GM18861 (cell line): ENCODE results near the gene MED17.
"Not testable (repeated sequence)": the region's sequence is repeated elsewhere in the genome, so short reads cannot be mapped to it uniquely, and the experiment has no call there.

ENCODE experiments used
- ATAC-seq: cut with Tn5 transposase; IDR thresholded peaks from one replicate; pipeline ENCODE4 v1.9.1; 2021; ENCODE audit not compliant: unreplicated experiment

The MED17 gene, protein sequence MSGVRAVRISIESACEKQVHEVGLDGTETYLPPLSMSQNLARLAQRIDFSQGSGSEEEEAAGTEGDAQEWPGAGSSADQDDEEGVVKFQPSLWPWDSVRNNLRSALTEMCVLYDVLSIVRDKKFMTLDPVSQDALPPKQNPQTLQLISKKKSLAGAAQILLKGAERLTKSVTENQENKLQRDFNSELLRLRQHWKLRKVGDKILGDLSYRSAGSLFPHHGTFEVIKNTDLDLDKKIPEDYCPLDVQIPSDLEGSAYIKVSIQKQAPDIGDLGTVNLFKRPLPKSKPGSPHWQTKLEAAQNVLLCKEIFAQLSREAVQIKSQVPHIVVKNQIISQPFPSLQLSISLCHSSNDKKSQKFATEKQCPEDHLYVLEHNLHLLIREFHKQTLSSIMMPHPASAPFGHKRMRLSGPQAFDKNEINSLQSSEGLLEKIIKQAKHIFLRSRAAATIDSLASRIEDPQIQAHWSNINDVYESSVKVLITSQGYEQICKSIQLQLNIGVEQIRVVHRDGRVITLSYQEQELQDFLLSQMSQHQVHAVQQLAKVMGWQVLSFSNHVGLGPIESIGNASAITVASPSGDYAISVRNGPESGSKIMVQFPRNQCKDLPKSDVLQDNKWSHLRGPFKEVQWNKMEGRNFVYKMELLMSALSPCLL

DNA sequence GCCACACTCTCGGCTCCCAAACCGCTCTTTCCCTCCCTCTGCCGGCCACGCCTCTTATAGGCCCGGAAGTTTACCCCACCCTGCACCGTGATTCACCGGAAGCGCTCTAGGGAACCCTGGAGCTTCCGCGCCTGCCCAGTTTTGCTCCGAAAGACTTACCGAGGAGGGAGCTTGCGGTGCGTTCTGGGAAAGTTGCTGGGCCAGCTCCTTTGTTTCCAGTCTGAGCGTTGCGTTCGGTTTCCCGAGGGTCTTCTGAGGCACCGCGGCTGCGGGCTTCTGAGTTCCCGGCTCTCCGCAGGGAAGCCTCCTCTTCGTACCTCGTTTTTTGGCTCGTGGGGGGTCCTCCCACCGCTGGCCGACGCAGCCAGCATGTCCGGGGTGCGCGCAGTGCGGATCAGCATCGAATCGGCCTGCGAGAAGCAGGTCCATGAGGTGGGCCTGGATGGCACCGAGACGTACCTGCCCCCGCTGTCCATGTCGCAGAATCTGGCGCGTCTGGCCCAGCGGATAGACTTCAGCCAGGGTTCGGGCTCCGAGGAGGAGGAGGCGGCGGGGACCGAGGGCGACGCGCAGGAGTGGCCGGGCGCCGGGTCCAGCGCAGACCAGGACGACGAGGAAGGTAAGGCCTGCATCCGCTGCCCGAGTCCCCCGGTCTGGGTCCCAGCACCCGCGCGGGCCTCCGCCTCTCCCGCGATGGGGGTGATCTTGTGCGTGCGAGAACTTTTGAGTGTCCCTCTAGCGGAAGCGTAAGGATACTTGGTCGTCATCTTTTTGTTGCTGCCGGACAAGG, at the start of gene MED17:
TSS of gene MED17 (plus strand) at position 138 of the 790 bp plus-strand sequence. CDS start at position 370, 232 bp downstream.
- peak; percentile 91 for ATAC-seq

DNA sequence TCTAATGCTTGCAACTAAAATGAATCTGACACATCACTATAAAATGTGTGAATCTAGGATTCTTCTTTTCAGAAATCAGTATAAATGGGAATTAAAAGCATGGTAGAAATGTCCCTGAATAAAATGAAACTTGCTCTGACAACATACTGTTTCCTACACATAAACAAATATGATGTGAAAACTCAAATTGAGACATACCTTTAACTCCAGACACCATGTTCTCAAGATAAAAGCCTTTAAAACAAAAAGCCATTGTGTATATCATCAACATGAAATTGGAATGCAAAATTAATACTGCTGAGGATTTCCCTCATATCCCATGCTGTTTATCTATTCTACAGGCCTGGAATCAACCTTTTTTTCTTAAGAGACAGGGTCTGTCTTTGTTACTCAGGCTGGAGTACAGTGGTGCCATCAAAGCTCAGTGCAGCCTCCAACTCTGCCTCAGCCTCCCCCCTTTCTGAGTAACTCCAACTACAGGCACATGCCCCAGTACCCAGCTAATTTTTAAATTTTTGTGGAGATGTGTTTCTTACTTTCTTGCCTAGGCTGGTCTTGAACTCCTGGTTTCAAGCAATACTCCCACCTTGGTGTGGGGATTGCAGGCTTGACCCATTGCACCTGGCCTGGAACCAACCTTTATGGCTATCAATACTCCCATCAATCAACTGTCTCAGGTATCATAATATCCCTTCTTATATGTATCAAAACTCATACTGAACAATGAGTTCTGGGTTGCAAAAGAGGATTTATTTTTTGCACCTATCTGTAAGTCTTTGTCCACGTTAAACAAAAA, 49.5 kb upstream of the MED17 start:
- no peak for ATAC-seq

DNA sequence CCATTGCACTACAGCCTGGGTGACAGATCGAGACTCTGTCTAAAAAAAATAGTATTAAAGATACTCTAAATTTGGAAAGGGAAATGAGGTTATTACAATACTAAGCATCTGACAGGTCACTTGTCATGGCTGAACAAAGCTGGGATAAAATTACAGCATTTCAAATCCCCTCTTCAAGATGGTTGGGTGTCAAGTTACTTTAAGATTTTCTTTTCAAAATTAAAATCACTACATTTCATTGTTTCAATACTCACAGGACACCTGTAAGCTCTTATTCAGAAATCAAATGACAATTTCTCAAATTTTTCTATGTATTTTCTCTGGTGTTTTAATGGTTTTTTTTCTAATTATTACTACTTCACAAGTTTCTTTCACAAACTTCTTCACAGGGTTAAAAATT, 48.5 kb upstream of the MED17 start:
- ATAC-seq, result no peak

DNA sequence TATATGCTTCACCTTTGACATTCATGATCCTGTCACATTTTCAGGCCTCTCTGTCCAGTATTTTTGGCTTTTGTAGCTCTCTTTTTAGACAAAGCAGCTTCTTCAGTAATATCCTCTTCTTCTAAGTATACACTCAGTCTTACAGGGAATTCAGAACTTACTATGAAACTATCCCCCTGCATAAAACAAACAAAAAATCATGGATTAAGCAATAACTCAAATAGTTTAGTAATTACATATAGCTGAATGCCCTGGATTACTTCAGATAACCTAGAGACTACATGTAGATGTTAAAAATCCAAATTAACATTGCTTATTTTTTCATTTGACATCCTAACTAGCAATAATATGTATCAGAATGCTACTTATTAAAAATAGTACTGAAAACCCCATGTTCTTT, 48.0 kb upstream of the MED17 start:
- no peak for ATAC-seq

DNA sequence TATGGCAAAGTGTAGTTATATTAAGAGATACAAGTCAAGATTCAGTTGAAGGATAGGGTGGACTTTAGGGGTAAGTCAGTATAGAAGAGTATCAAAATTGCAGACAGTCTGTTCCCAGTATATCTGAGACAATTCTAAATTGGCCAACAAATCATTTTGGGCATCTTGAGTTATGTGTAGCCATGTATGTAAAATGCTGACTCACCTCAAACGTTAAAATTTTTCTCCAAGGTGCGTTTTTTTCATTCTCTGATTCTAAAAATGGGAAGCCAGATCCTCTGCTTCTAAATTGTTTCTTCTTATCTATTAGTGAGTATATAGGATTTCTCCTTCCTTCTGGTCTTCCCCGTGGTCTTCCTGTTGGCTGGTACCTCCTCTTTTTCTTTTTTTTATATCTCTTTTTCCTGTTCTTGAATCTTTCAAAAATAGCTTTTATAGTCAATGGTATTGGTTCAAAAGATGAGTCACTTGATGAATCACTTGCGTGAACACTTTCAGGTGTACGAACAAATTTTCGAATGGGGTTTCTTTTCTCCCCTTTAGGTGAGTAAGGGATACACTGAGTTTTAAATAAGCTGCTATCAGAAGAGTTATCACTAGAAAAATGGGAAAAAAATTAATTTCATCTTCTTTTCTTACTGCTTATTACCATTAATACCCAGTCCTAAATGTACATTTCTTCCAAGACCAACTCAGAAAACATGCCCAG, 46.0 kb upstream of the MED17 start:
- no peak for ATAC-seq

DNA sequence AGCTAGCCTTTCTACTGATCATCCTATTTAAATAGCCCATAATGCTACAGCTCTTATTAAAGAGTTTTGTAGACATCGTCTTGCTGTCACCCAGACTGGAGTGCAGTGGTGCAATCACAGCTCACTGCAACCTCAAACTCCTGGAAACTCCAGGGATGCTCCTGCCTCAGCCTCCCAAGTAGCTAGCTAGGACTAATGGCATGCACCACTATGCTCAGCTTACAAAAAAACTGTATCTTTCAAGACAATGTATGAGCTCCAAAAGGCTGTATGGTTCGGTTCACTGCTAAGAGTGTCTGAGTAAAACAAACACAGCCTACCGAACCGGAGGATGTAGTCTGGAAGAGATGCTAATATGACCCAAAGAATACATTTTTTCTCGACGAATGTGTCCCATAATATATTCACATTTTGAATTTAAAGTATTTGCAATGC, 45.4 kb upstream of the MED17 start:
- no peak for ATAC-seq

DNA sequence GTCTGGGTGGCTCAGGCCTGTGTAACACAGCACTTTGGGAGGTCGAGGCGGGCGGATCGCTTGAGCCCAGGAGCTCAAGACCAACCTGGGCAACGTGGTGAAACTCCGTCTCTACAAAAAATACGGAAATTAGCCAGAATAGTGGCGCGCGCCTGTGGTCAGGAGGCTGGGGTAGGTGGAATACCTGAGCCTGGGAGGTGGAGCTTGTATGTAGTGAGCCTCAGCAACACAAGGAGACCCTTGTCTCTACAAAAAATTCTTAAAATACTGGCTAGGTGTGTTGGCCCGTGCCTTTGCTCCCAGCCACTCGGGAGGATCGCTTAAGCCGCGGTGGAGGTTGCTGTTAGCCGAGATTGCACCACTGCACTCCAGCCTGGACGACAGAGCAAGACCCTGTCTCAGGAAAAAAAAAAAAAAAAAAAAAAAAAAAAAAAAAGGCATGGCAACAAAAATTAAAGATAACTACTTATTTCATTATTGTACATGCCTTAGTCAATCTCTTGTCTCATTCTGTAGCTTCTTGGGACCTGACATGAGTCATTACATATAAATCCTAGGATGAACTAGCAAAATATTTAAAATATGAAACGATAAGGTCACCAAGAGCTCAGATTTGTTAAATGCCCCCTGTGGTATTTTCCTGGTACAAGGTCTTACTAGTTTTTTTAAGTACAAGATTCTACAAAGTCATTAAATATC, 43.9 kb upstream of the MED17 start:
- ATAC-seq, result no peak

DNA sequence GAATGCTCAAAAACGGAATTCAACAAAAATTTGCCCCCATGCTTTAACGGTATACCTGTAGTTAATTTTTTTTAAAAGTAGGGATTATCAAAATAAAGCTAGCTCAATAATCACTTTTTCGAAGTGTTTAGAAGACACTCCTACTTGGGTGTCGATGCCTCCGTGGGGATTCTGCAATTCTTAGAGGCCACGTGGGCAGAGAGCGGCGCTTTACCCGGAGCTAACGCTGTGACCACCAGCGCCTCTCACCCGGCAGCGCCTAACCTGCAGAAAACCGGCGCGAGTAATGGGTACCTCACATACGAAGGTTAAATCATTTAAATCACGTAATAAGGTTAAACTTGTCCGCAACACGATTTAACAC, 43.4 kb upstream of the MED17 start:
- ATAC-seq, result peak; percentile 23

DNA sequence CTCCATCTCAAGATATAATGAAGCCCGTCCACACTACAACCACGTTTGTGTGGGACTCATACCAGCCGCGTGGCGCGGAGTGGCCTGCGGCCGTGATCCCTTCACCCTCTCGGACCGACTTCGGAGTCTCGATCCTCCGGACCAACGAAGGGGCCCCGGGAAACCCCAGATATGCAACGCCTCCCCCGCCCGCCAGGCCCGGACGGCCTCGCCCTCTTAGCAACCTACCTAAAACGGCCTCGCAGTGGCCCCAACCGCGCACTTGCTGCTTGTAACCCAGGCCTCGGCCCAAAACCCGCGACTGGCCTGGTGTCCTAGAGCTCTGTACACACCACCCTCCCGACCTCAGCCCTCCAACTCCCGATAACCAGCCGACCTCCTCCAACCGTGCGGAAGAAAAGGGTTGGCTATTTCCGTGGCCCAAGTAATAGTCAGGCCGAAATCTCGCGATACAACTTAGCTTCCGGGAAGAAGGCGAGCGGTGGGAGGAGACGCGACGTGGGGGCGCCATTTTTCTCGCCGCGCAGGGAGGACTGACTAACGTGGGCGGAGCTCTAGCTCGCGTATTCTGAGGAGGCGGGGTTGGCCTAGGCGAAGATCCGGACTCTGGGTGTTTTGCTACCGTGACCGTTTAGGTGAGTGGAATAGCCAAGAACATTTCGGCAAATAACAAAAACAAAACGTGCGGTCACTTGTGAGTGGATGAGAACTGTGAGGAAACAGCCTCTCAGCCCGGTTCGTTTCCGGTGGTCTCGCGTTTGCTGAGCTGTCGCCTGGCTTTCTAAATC, 42.8 kb upstream of the MED17 start, which contains the start of the genes C11orf54 and TAF1D:
TSS of gene C11orf54 (plus strand) at position 579 of the 788 bp plus-strand sequence. CDS start 5,722 bp downstream, outside the sequence.
TSS of gene TAF1D (minus strand) at position 402 of the 788 bp plus-strand sequence. CDS start 2,191 bp downstream, outside the sequence.
- peak; percentile 70 for ATAC-seq

DNA sequence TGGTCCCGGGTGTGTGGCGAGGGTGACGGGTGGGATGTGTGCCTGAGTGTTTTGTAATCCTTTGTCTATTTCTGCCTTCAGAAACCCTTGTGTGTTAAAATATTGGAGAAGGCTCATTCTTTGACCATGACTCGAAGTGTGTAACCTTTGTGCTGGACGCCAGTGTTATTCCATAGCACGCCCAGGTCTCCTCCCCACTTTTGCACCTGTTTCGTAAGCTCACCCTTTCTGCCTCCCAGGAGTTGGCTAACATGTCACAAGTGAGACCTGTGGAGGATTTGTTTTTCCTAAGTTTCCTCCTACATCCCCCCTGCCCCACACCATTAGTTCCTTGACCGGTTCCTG, 42.2 kb upstream of the MED17 start:
- no peak for ATAC-seq

DNA sequence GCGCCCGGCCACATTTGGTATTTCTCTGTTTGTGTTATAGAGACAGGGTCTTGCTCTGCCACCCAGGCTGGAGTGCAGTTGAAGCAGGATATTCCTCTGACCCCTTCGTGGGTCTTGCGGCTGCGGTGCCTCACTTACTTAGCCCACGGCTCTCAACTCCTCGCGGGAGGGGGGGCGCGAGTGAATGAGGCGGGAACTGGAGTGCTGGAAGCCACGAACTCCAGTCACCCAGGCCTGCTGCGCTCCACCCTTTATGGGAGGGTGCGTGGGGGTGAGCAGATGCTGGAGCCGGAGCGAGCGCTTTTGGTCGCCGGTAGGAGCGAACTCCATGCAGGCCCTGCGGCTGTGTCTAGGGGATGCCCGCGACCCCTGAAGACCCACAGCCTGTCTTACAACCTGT, 40.8 kb upstream of the MED17 start:
- ATAC-seq, result no peak

DNA sequence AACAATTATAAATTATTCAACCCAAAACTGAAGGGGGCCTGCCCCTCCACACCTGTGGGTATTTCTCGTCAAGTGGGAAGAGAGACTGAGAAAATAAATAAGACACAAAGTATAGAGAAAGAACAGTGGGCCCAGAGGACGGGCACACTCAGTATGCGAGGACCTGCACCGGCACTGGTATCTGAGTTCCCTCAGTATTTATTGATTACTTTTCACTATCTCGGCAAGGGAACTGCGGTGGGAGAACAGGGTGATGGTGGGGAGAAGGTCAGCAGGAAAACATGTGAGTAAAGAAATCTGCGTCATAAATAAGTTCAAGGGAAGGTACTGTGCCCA, 39.4 kb upstream of the MED17 start:
- ATAC-seq, result no peak

DNA sequence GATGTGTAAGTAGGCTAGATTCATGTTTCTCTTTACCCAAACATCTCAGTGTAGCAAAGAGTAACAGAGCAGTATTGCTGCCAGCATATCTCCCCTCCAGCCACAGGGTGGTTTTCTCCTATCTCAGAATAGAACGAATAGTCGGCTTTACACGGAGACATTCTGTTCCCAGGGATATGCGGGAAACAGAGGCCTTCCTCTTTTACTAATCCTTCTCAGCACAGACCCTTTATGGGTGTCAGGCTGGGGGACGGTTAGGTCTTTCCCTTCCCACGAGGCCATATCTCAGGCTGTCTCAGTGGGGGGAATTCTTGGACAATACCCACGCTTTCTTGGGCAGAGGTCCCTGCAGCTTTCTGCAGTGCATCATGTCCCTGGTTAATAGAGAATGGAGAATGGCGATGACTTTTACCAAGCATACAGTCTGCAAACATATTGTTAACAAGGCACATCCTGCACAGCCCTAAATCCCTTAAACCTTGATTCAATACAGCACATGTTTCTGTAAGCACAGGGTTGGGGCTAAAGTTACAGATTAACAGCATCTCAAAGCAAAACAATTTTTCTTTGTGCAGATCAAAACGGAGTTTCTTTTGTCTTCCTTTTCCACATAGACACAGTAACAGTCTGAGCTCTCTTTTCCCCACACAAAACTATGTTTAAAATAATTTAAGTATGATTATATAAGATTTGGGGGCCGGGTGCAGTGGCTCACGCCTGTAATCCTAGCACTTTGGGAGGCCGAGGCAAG, 38.9 kb upstream of the MED17 start:
- not testable (repeated sequence) for ATAC-seq

DNA sequence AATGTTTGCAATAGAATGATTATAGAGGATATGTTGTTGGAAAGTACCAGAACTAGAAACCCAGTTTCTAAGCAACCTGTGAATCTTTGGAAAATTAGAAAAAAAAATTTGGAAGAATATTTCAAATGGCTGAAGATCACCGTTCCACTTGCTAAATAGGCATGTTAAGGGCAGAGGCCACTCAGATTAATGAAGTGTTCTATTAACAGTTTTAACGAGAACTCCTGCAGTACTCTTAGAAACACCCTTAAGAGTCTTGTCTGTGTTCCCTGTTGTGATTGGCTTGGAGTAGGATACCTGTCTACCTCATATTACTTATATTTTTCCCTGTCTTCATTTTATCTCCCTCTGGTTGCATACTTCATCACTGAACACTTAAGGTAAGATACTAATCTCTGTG, 38.0 kb upstream of the MED17 start:
- no peak for ATAC-seq

DNA sequence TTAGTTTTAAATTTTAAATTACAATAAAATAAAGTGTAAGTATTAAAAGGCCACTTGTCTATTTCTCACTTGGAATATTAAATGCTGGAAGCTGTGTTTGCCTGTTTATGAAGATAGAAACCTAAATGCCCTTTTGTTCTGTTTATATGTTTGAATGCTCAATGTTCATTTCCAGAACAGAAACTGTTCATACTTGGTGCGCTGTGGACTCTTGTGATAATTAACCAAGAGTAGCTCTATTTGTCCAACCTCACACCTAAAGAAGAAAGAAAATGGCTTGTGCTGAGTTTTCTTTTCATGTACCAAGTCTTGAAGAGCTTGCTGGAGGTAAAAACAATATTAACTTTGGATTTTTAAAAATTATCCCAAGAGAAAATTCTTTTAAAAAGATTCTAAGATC, 37.0 kb upstream of the MED17 start:
- ATAC-seq, result peak; percentile 93

DNA sequence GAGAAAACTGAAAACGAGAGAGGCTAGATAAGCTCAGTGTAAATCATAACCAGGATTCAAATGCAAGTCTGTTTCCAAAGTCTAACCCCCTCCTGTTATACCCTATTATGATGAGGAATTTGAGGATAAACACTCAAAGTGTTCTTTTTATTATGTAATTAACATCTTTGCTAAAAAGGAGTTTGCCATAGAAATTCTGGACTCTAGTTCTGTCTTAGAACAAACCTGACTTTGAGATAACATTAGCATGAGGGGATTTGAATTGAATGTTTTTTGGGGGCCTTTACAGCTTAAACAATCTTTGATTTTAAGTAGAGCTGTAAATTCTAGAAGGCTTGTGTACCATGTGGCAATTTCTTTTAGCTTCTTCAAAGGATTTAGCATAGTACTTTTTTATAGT, 33.1 kb upstream of the MED17 start:
- ATAC-seq, result no peak

DNA sequence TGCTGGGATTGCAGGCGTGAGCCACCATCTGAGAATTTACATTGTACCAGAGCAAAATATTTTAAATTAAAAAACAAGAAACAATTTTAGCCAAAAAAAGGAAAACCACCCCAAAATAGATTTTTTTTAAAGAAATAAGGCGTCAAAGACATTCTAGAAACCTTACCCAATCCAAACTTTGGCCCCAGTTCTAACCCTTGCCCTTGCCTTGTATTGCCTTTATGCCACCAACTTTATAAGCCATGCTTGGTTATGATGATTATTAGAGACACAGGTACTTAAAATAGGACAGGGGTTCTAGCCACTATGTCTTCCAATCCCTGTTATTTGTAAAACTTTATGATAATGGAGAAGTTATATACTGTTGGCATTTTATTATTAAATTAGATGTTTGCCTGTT, 30.8 kb upstream of the MED17 start:
- ATAC-seq, result no peak

DNA sequence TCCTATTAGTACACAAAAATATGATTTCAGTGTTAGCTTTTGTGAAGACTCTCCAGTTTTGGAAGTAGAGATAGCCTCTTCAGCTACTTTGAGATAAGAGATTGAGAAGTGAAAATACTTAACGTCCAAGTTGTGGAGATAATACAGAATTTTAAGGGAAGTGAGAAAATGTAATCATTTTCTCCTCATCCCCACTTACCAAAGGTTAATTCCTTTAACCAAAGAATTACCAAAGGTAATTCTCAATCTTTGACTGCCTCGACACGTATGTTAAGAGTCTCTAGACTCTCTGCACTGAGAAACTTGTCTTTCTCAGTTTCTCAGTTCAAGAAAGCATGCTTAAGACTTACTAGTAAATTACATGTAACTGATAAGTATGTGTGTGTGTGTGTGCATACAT, 27.3 kb upstream of the MED17 start:
- ATAC-seq, result no peak
